HepG2 (cell line): ENCODE results near the gene SEPTIN10. TPM values are rescaled to one million over a fixed set of nuclear protein-coding genes. Genes with fewer than 3 reads are reported as not detected.

Experiments used
- ATAC-seq: fragments of 200-7000 bp; cut with Tn5 transposase; 3 replicates; pipeline ENCODE4 v1.9.1; 2020; ENCODE audit warnings: mild to moderate bottlenecking, moderate library complexity
- BruUV-seq: library from RNA; stranded (reverse); fragments of 400-500 nt; replicated peaks from 2 replicates; lab custom pipeline; 2021; lab: Mats Ljungman, UMichigan
- CTCF ChIA-PET: fragments of 300-600 bp; formaldehyde crosslinking; extraction: SDS; loops from one replicate; lab custom pipeline; 2021; ENCODE audit warnings: low total read pairs, inconsistent platforms, low intra/inter-chr PET ratio; lab: Yijun Ruan, JAX
- POLR2A ChIA-PET: fragments of 350-600 bp; sonication (Branson Sonifier 250); formaldehyde crosslinking; loops from one replicate; lab custom pipeline; 2020; ENCODE audit warnings: antibody characterized with exemption, inconsistent platforms; lab: Yijun Ruan, JAX
- DNase-seq: peaks from one replicate; pipeline ENCODE4 v3.0.0-alpha.2; 2015; ENCODE audit warnings: low spot score
- FAIRE-seq: peaks from 3 replicates; lab custom pipeline; 2011; peaks lifted over from hg19 to GRCh38; lab: Jason Lieb, UNC
- H2AFZ ChIP-seq: one replicate; pipeline ENCODE4 v1.6.1; 2011; ENCODE audit warnings: low read length, inconsistent platforms
- H3K27ac ChIP-seq: fragments of 300-600 bp; 3 replicates; pipeline ENCODE4 v1.8.0; 2011; ENCODE audit warnings: mixed run types, mild to moderate bottlenecking, mixed read lengths, low read length, inconsistent platforms; ENCODE audit not compliant: insufficient read depth; ENCODE audit errors: extremely low read length
- H3K27me3 ChIP-seq, 2 experiments: fragments of 200-600 bp in 1 of 2; 2 replicates in 1 of 2; 3 replicates in 1 of 2; pipeline versions ENCODE4 v1.6.0 to v1.8.0; 2011; ENCODE audit warnings: low read length in 2 of 2, mild to moderate bottlenecking in 2 of 2, moderate library complexity in 2 of 2, inconsistent platforms in 1 of 2; ENCODE audit not compliant: insufficient read depth in 2 of 2, control insufficient read depth in 1 of 2
- H3K36me3 ChIP-seq, 2 experiments: fragments of 200-600 bp in 1 of 2; replicated peaks in 1 of 2; 2 replicates in 1 of 2; 3 replicates in 1 of 2; pipeline versions ENCODE4 v1.5.1 to v1.8.0; 2011; ENCODE audit warnings: low read length in 2 of 2, inconsistent platforms in 1 of 2; ENCODE audit not compliant: insufficient read depth in 2 of 2, control insufficient read depth in 1 of 2
- H3K4me1 ChIP-seq: 2 replicates; pipeline ENCODE4 v1.5.1; 2012; ENCODE audit warnings: low read length, inconsistent platforms; ENCODE audit not compliant: insufficient read depth
- H3K4me2 ChIP-seq: 2 replicates; pipeline ENCODE4 v1.6.0; 2011; ENCODE audit warnings: low read depth, low read length, inconsistent platforms
- H3K4me3 ChIP-seq, 3 experiments: fragments of 200-600 bp in 1 of 3; sonication (generic), shearing (Covaris generic) in 1 of 3; replicated peaks in 1 of 3; 2 replicates each; pipeline ENCODE4 v1.5.1; 2011 to 2016; ENCODE audit warnings: low read length in 3 of 3, inconsistent platforms in 2 of 3, low read depth in 2 of 3, mild to moderate bottlenecking in 2 of 3, control low read depth in 1 of 3, mixed read lengths in 1 of 3; ENCODE audit not compliant: insufficient read depth in 1 of 3
- H3K79me2 ChIP-seq: one replicate; pipeline ENCODE4 v1.6.1; 2011; ENCODE audit warnings: low read length, inconsistent platforms; ENCODE audit not compliant: insufficient read depth
- H3K9ac ChIP-seq: 2 replicates; pipeline ENCODE4 v1.6.0; 2011; ENCODE audit warnings: mild to moderate bottlenecking, low read depth, low read length, inconsistent platforms; ENCODE audit not compliant: insufficient read depth
- H3K9me3 ChIP-seq: 2 replicates; pipeline ENCODE4 v1.5.1; 2012; ENCODE audit warnings: mild to moderate bottlenecking, low read length
- H4K20me1 ChIP-seq: 2 replicates; pipeline ENCODE4 v1.6.0; 2011; ENCODE audit warnings: inconsistent platforms, mild to moderate bottlenecking, low read length, moderate library complexity; ENCODE audit not compliant: insufficient read depth
- HMGXB3 ChIP-seq: sonication (generic); formaldehyde crosslinking; IDR thresholded peaks from 2 replicates; pipeline ENCODE4 v1.4.0; 2020; ENCODE audit warnings: missing genetic modification reagents, borderline replicate concordance
- KLF16 ChIP-seq, 2 experiments: sonication (generic) in 1 of 2; formaldehyde crosslinking in 1 of 2; IDR thresholded peaks; 2 replicates each; pipeline versions ENCODE4 v1.6.1 to v1.8.0; 2016 to 2023; ENCODE audit warnings: missing genetic modification reagents in 2 of 2, missing compliant biosample characterization in 1 of 2
- PPARG ChIP-seq: conservative IDR thresholded peaks from 2 replicates; pipeline ENCODE4 v1.6.1; 2016; ENCODE audit warnings: missing biosample characterization, missing genetic modification reagents
- RARG ChIP-seq: sonication (generic); formaldehyde crosslinking; IDR thresholded peaks from 2 replicates; pipeline ENCODE4 v1.4.0; 2020; ENCODE audit warnings: low read depth, mild to moderate bottlenecking, missing genetic modification reagents
- REPIN1 ChIP-seq: sonication (generic); formaldehyde crosslinking; IDR thresholded peaks from 2 replicates; pipeline ENCODE4 v1.8.0; 2022; ENCODE audit warnings: missing genetic modification reagents, low read depth, mild to moderate bottlenecking, borderline replicate concordance
- ZBTB21 ChIP-seq: sonication (generic); formaldehyde crosslinking; IDR thresholded peaks from 2 replicates; pipeline ENCODE4 v1.4.0; 2020; ENCODE audit warnings: missing genetic modification reagents
- ZFP37 ChIP-seq: sonication (generic); formaldehyde crosslinking; IDR thresholded peaks from 2 replicates; pipeline ENCODE4 v1.4.0; 2020; ENCODE audit warnings: missing genetic modification reagents, borderline replicate concordance
- ZNF256 ChIP-seq: sonication (generic); formaldehyde crosslinking; conservative IDR thresholded peaks from 2 replicates; pipeline ENCODE4 v1.4.0; 2020; ENCODE audit warnings: missing genetic modification reagents
- ZNF263 ChIP-seq: sonication (generic); formaldehyde crosslinking; IDR thresholded peaks from 2 replicates; pipeline ENCODE4 v1.4.0; 2020; ENCODE audit warnings: missing genetic modification reagents
- ZNF414 ChIP-seq: sonication (generic); formaldehyde crosslinking; IDR thresholded peaks from 2 replicates; pipeline ENCODE4 v1.5.0; 2020; ENCODE audit warnings: missing genetic modification reagents
- ZNF776 ChIP-seq: sonication (generic); formaldehyde crosslinking; IDR thresholded peaks from 2 replicates; pipeline ENCODE4 v1.4.0; 2020; ENCODE audit warnings: mild to moderate bottlenecking, missing genetic modification reagents
- whole genome bisulfite sequencing: methylation state at CpG from one replicate; pipeline ENCODE4 v1.1.6; 2017; ENCODE audit warnings: low lambda C conversion rate; 5-methylcytosine and 5-hydroxymethylcytosine counted together
- in situ Hi-C: cut with HindIII; loops from 2 replicates; pipeline ENCODE4 v1.10.0; 2017; ENCODE audit warnings: low pct_unique_long_range_greater_than_20kb; ENCODE audit not compliant: extremely low pct_ligation_motif_present
- intact Hi-C: fragments of 100-400 bp; cut with micrococcal nuclease; formaldehyde crosslinking; loops from one replicate; pipeline ENCODE4 v1.10.0; 2022; ENCODE audit not compliant: unreplicated experiment
- polyA plus RNA-seq, 8 experiments: library from polyadenylated mRNA; depleted of rRNA in 3 of 8; stranded (reverse) in 7 of 8; unstranded in 1 of 8; fragments of >200 nt; fragmentation: Illumina TruSeq in 4 of 8; extraction: Trizol in 4 of 8; gene quantifications; 2 replicates each; pipeline versions ENCODE4 v1.2.1 to v1.2.3, GENCODE V29; 2011 to 2016; ENCODE audit warnings: low read depth in 4 of 8, missing spikeins in 1 of 8, mixed read lengths in 1 of 8; ENCODE audit not compliant: insufficient read depth in 1 of 8
- total RNA-seq, 5 experiments: library from RNA; depleted of rRNA; stranded (reverse); fragments of >200 nt; fragmentation: Illumina TruSeq; extraction: Trizol; gene quantifications; 2 replicates each; pipeline ENCODE4 v1.2.3, GENCODE V29; 2016; ENCODE audit warnings: low read depth in 1 of 5

SEPTIN10 gene
- total and polyA plus RNA-seq, 2 of the 13 experiments (the other 11 are each of a cell fraction or from before 2014, with no cell fraction given) = 45.8 to 67.5 TPM

- TF ChIP-seq ZBTB21 (no peak), REPIN1 (no peak)
Observed at GRCh38 chr2:109526442-109526970, 87.3 kb downstream of the SEPTIN10 start (continued).

GRCh38 chr2:109525836-109526235 lies 87.9 kb downstream of the SEPTIN10 start:
- H3K36me3 ChIP-seq = no peaks in the 10 kb centered on the region
- no peak for ATAC-seq
- POLR2A ChIA-PET = no interaction called here
- no peak for DNase-seq
- in situ Hi-C loops = no loop called here
- no TSS peak for BruUV-seq
- TF ChIP-seq PPARG (CRISPR knock-in tag) (no peak), ZFP37 (CRISPR knock-in tag) (no peak), ZNF263 (CRISPR knock-in tag) (no peak)
- TF ChIP-seq, all 625 proteins: peak for 0
- intact Hi-C loops = no loop called here
- Histone ChIP-seq H3K4me2 (no peak overlapping the region), H3K27ac (no peak overlapping the region), H3K4me1 (peaks cover 41% of the 10 kb centered on the region), H3K4me3 (no peak overlapping the region), H3K79me2 (no peaks in the 10 kb centered on the region), H3K9me3 (no peaks in the 10 kb centered on the region), H3K27me3 (peaks cover 6 to 37% of the 10 kb centered on the region in 2 experiments; a peak in 4 of 5 replicates), H2AFZ (no peak overlapping the region), H3K9ac (no peak overlapping the region), H4K20me1 (no peaks in the 10 kb centered on the region)
- no peak for FAIRE-seq
- 40% methylated on average over 4 of the region's 4 CpGs for WGBS
- CTCF ChIA-PET = no interaction called here

- no peak overlapping the region for H3K27ac ChIP-seq
- intact Hi-C loops (no loop called here), in situ Hi-C loops (no loop called here)
- H3K4me1 ChIP-seq = peaks cover 31% of the 10 kb centered on the region
- 4% methylated on average over 13 of the region's 13 CpGs for WGBS
- H3K9me3 ChIP-seq = no peaks in the 10 kb centered on the region
- peak; percentile 87 for ATAC-seq
- DNase-seq = peak; percentile 56
- POLR2A ChIA-PET = no interaction called here
- no peak overlapping the region for H2AFZ ChIP-seq
- H4K20me1 ChIP-seq = no peaks in the 10 kb centered on the region
- peak; percentile 72 for FAIRE-seq
- CTCF ChIA-PET = no interaction called here
- no TSS peak for BruUV-seq
- no peak overlapping the region for H3K4me3 ChIP-seq
- H3K27me3 ChIP-seq = peaks cover 4 to 18% of the 10 kb centered on the region in 2 experiments; a peak in 4 of 5 replicates
- no peaks in the 10 kb centered on the region for H3K36me3 ChIP-seq
- H3K4me2 ChIP-seq = peak overlapping the region; percentile 45
- no peaks in the 10 kb centered on the region for H3K79me2 ChIP-seq
- H3K9ac ChIP-seq = no peak overlapping the region
- no peak for TF ChIP-seq HMGXB3 (CRISPR knock-in tag)
- TF ChIP-seq ZNF776 (CRISPR knock-in tag) = no peak
- no peak for TF ChIP-seq ZNF256 (CRISPR knock-in tag)
- no peak for TF ChIP-seq KLF16 (CRISPR knock-in tag; IDR thresholded peaks at IDR 0.05)
- no peak for TF ChIP-seq RARG (CRISPR knock-in tag)
- no peak for TF ChIP-seq ZNF414 (CRISPR knock-in tag)
Observed at GRCh38 chr2:109523536-109524361, 90.0 kb downstream of the SEPTIN10 start.
